Measurements from ENCODE around the gene RAD9A. TPM values are rescaled to one million over a fixed set of nuclear protein-coding genes. Genes with fewer than 3 reads are reported as not detected.

RAD9A gene
- total and polyA plus RNA-seq, 2 experiments from 2014 or later = 13.9 to 17.0 TPM

- DNase-seq (ENCODE audit: low spot score) (peak; percentile 36), ATAC-seq (no peak)
- peak overlapping the region; percentile 79; the same call in 1 of the 2 replicates for H3K4me2 ChIP-seq
- peaks cover 27% of the 10 kb centered on the region for H3K27me3 Mint-ChIP-seq (ENCODE audit: insufficient read depth, low read depth, poor library complexity)
- H3K36me3 Mint-ChIP-seq (ENCODE audit: low read depth) = no peaks in the 10 kb centered on the region
- H3K27ac ChIP-seq (ENCODE audit: low read depth) = no peak overlapping the region
- H2AFZ ChIP-seq = no peak overlapping the region
- no peaks in the 10 kb centered on the region for H3K9me2 ChIP-seq (ENCODE audit: insufficient read depth)
- no peaks in the 10 kb centered on the region for H3K9me3 Mint-ChIP-seq
- TF ChIP-seq CREB1 (CRISPR knock-in tag; IDR thresholded peaks at IDR 0.05; ENCODE audit: low read depth) = no peak
- no peak for TF ChIP-seq NANOG (IDR thresholded peaks at IDR 0.05; ENCODE audit: borderline replicate concordance)
- TF ChIP-seq POLR2AphosphoS5 (IDR thresholded peaks at IDR 0.05; ENCODE audit: low read depth) = no peak
- TF ChIP-seq, protein P1, sequence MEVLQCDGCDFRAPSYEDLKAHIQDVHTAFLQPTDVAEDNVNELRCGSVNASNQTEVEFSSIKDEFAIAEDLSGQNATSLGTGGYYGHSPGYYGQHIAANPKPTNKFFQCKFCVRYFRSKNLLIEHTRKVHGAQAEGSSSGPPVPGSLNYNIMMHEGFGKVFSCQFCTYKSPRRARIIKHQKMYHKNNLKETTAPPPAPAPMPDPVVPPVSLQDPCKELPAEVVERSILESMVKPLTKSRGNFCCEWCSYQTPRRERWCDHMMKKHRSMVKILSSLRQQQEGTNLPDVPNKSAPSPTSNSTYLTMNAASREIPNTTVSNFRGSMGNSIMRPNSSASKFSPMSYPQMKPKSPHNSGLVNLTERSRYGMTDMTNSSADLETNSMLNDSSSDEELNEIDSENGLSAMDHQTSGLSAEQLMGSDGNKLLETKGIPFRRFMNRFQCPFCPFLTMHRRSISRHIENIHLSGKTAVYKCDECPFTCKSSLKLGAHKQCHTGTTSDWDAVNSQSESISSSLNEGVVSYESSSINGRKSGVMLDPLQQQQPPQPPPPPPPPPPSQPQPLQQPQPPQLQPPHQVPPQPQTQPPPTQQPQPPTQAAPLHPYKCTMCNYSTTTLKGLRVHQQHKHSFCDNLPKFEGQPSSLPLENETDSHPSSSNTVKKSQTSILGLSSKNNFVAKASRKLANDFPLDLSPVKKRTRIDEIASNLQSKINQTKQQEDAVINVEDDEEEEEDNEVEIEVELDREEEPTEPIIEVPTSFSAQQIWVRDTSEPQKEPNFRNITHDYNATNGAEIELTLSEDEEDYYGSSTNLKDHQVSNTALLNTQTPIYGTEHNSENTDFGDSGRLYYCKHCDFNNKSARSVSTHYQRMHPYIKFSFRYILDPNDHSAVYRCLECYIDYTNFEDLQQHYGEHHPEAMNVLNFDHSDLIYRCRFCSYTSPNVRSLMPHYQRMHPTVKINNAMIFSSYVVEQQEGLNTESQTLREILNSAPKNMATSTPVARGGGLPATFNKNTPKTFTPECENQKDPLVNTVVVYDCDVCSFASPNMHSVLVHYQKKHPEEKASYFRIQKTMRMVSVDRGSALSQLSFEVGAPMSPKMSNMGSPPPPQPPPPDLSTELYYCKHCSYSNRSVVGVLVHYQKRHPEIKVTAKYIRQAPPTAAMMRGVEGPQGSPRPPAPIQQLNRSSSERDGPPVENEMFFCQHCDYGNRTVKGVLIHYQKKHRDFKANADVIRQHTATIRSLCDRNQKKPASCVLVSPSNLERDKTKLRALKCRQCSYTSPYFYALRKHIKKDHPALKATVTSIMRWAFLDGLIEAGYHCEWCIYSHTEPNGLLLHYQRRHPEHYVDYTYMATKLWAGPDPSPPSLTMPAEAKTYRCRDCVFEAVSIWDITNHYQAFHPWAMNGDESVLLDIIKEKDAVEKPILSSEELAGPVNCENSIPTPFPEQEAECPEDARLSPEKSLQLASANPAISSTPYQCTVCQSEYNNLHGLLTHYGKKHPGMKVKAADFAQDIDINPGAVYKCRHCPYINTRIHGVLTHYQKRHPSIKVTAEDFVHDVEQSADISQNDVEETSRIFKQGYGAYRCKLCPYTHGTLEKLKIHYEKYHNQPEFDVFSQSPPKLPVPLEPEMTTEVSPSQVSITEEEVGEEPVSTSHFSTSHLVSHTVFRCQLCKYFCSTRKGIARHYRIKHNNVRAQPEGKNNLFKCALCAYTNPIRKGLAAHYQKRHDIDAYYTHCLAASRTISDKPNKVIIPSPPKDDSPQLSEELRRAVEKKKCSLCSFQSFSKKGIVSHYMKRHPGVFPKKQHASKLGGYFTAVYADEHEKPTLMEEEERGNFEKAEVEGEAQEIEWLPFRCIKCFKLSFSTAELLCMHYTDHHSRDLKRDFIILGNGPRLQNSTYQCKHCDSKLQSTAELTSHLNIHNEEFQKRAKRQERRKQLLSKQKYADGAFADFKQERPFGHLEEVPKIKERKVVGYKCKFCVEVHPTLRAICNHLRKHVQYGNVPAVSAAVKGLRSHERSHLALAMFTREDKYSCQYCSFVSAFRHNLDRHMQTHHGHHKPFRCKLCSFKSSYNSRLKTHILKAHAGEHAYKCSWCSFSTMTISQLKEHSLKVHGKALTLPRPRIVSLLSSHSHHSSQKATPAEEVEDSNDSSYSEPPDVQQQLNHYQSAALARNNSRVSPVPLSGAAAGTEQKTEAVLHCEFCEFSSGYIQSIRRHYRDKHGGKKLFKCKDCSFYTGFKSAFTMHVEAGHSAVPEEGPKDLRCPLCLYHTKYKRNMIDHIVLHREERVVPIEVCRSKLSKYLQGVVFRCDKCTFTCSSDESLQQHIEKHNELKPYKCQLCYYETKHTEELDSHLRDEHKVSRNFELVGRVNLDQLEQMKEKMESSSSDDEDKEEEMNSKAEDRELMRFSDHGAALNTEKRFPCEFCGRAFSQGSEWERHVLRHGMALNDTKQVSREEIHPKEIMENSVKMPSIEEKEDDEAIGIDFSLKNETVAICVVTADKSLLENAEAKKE (CRISPR knock-in tag; IDR thresholded peaks at IDR 0.05) = no peak
- TF ChIP-seq, protein P2, sequence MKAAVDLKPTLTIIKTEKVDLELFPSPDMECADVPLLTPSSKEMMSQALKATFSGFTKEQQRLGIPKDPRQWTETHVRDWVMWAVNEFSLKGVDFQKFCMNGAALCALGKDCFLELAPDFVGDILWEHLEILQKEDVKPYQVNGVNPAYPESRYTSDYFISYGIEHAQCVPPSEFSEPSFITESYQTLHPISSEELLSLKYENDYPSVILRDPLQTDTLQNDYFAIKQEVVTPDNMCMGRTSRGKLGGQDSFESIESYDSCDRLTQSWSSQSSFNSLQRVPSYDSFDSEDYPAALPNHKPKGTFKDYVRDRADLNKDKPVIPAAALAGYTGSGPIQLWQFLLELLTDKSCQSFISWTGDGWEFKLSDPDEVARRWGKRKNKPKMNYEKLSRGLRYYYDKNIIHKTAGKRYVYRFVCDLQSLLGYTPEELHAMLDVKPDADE (IDR thresholded peaks at IDR 0.05) = no peak
- no peak for TF ChIP-seq ZNF331 (CRISPR knock-in tag; IDR thresholded peaks at IDR 0.05; ENCODE audit: low read depth)
- TF ChIP-seq STAT1 (IDR thresholded peaks at IDR 0.05; ENCODE audit: unreplicated experiment) = no peak
- TF ChIP-seq, protein P3, sequence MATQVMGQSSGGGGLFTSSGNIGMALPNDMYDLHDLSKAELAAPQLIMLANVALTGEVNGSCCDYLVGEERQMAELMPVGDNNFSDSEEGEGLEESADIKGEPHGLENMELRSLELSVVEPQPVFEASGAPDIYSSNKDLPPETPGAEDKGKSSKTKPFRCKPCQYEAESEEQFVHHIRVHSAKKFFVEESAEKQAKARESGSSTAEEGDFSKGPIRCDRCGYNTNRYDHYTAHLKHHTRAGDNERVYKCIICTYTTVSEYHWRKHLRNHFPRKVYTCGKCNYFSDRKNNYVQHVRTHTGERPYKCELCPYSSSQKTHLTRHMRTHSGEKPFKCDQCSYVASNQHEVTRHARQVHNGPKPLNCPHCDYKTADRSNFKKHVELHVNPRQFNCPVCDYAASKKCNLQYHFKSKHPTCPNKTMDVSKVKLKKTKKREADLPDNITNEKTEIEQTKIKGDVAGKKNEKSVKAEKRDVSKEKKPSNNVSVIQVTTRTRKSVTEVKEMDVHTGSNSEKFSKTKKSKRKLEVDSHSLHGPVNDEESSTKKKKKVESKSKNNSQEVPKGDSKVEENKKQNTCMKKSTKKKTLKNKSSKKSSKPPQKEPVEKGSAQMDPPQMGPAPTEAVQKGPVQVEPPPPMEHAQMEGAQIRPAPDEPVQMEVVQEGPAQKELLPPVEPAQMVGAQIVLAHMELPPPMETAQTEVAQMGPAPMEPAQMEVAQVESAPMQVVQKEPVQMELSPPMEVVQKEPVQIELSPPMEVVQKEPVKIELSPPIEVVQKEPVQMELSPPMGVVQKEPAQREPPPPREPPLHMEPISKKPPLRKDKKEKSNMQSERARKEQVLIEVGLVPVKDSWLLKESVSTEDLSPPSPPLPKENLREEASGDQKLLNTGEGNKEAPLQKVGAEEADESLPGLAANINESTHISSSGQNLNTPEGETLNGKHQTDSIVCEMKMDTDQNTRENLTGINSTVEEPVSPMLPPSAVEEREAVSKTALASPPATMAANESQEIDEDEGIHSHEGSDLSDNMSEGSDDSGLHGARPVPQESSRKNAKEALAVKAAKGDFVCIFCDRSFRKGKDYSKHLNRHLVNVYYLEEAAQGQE (IDR thresholded peaks at IDR 0.05; ENCODE audit: unreplicated experiment) = no peak
- no peak for TF ChIP-seq CTCF (conservative IDR thresholded peaks at IDR 0.05; ENCODE audit: low read depth in 2 of 2)
- no peak for TF ChIP-seq EZH2phosphoT487 (IDR thresholded peaks at IDR 0.05; ENCODE audit: unreplicated experiment)
- TF ChIP-seq ZNF114 (CRISPR knock-in tag; IDR thresholded peaks at IDR 0.05) = no peak
- no peak for TF ChIP-seq JUNB (IDR thresholded peaks at IDR 0.05; ENCODE audit: unreplicated experiment)
- TF ChIP-seq EZH2 (IDR thresholded peaks at IDR 0.05; ENCODE audit: low read depth, unreplicated experiment) = no peak
- H3K27me3 ChIP-seq (ENCODE audit: insufficient read depth) = peaks cover 16% of the 10 kb centered on the region; the same call in 1 of the 2 replicates
- no peak overlapping the region for H3K27ac Mint-ChIP-seq
- peak overlapping the region; percentile 58 for H3K4me3 Mint-ChIP-seq
- H3K79me2 ChIP-seq (replicated peaks; ENCODE audit: insufficient read depth) = no peaks in the 10 kb centered on the region
- no peaks in the 10 kb centered on the region for H3K36me3 ChIP-seq (ENCODE audit: insufficient read depth)
- no peaks in the 10 kb centered on the region for H4K20me1 ChIP-seq (replicated peaks; ENCODE audit: insufficient read depth)
- H3K4me1 Mint-ChIP-seq = peaks cover 13% of the 10 kb centered on the region
- H3K4me3 ChIP-seq = peak overlapping the region; percentile 55; the same call in 1 of the 2 replicates
- no peaks in the 10 kb centered on the region for H3F3A ChIP-seq (replicated peaks; ENCODE audit: low read depth)
- H3K4me1 ChIP-seq (ENCODE audit: insufficient read depth) = peaks cover 15% of the 10 kb centered on the region; the same call in 1 of the 2 replicates
These were observed 24.9 kb downstream of the RAD9A start for GRCh38 chr11:67416416-67417335.

All from GM23338 (cell line).